ENCODE results near the gene ZNF625. TPM values are rescaled to one million over a fixed set of nuclear protein-coding genes. Genes with fewer than 3 reads are reported as not detected.

The ZNF625 gene
- total RNA-seq, 4 donors from 2014 or later, result 4.5 to 8.7 (median 7.8) TPM

- Histone ChIP-seq H3K27ac (replicated peaks in 1 of 4) (peak overlapping the region; percentile 95 to 98 (median 96)), H3K4me1 (peaks cover 33 to 47% (median 44%) of the 10 kb centered on the region in 4 donors), H3K36me3 (peaks cover 0 to 11% (median 8%) of the 10 kb centered on the region in 4 donors), H3K9me3 (no peaks in the 10 kb centered on the region), H3K4me3 (peak overlapping the region; percentile 76 to 98 (median 91)), H3K27me3 (no peaks in the 10 kb centered on the region)
- no peak for TF ChIP-seq CTCF (IDR thresholded peaks at IDR 0.05)
- no peak for TF ChIP-seq POLR2A (IDR thresholded peaks at IDR 0.05; ENCODE audit: low read depth)
- no peak for TF ChIP-seq EP300 (IDR thresholded peaks at IDR 0.05)
- no peak for TF ChIP-seq POLR2AphosphoS5 (IDR thresholded peaks at IDR 0.05)
- intact Hi-C loops (cut with DNase I), result no loop called here
- WGBS, result 9% methylated on average over 2 of the region's 2 CpGs
- DNase-seq (ENCODE audit: extremely low spot score), result no peak
These were observed 7.3 kb upstream of the ZNF625 start for GRCh38 chr19:12163826-12164225.

GRCh38 chr19:12162882-12163806, 6.6 kb upstream of the ZNF625 start, which contains the start of gene ZNF136:
ZNF136 (plus strand) TSS chr19:12163096; CDS start chr19:12163204, 108 bp downstream.
- peak; percentile 96 for DNase-seq (ENCODE audit: extremely low spot score)
- Histone ChIP-seq H3K36me3 (peaks cover 0 to 8% (median 4%) of the 10 kb centered on the region in 4 donors), H3K27me3 (no peaks in the 10 kb centered on the region), H3K4me1 (peaks cover 33 to 47% (median 44%) of the 10 kb centered on the region in 4 donors), H3K4me3 (peak within 1 kb of the TSS; percentile 76 to 98 (median 91)), H3K27ac (replicated peaks in 1 of 4) (peak within 1 kb of the TSS; percentile 95 to 98 (median 96)), H3K9me3 (no peaks in the 10 kb centered on the region)
- WGBS, result 0% methylated on average over 31 of the region's 57 CpGs
- TF ChIP-seq POLR2A (IDR thresholded peaks at IDR 0.05; ENCODE audit: low read depth) (peak; percentile 54), POLR2AphosphoS5 (IDR thresholded peaks at IDR 0.05) (peak; percentile 94 to 95), CTCF (IDR thresholded peaks at IDR 0.05) (no peak)
- intact Hi-C loops (cut with DNase I), result no loop called here

- intact Hi-C loops (cut with DNase I), result no loop called here
- DNase-seq (ENCODE audit: extremely low spot score), result no peak
- peak overlapping the region; percentile 95 to 98 (median 96) for H3K27ac ChIP-seq (replicated peaks in 1 of 4)
- no peaks in the 10 kb centered on the region for H3K27me3 ChIP-seq
- no peaks in the 10 kb centered on the region for H3K9me3 ChIP-seq
- 16% methylated on average over 8 of the region's 8 CpGs for WGBS
- H3K4me1 ChIP-seq, result peaks cover 34 to 47% (median 44%) of the 10 kb centered on the region in 4 donors
- TF ChIP-seq POLR2AphosphoS5 (IDR thresholded peaks at IDR 0.05) (no peak), POLR2A (IDR thresholded peaks at IDR 0.05; ENCODE audit: low read depth) (no peak), CTCF (IDR thresholded peaks at IDR 0.05) (no peak), EP300 (IDR thresholded peaks at IDR 0.05) (no peak)
- H3K4me3 ChIP-seq, result peak overlapping the region; percentile 76 to 98 (median 91)
- peaks cover 0 to 8% (median 4%) of the 10 kb centered on the region in 4 donors for H3K36me3 ChIP-seq
These were observed 6.0 kb upstream of the ZNF625 start for GRCh38 chr19:12162513-12162881.

GRCh38 chr19:12159773-12160414, 3.4 kb upstream of the ZNF625 start:
- H3K27ac ChIP-seq (replicated peaks in 1 of 4), result no peak overlapping the region
- TF ChIP-seq CTCF (IDR thresholded peaks at IDR 0.05) (no peak), EP300 (IDR thresholded peaks at IDR 0.05) (no peak), POLR2A (IDR thresholded peaks at IDR 0.05; ENCODE audit: low read depth) (no peak), POLR2AphosphoS5 (IDR thresholded peaks at IDR 0.05) (no peak)
- no peak for DNase-seq (ENCODE audit: extremely low spot score)
- no peaks in the 10 kb centered on the region for H3K9me3 ChIP-seq
- 95% methylated on average over 23 of the region's 25 CpGs for WGBS
- peaks cover 0 to 2% (median 0%) of the 10 kb centered on the region in 4 donors for H3K36me3 ChIP-seq
- intact Hi-C loops (cut with DNase I), result no loop called here
- H3K27me3 ChIP-seq, result no peaks in the 10 kb centered on the region
- H3K4me1 ChIP-seq, result peaks cover 31 to 44% (median 37%) of the 10 kb centered on the region in 4 donors
- no peak overlapping the region for H3K4me3 ChIP-seq
